GM23248 (cell line): ENCODE data around the gene DNAI7. TPM values are rescaled to one million over a fixed set of nuclear protein-coding genes. Genes with fewer than 3 reads are reported as not detected.
A peak's percentile ranks its signal among the peaks of the same experiment; 100 is the strongest.

Experiments
- DNase-seq: peaks from one replicate; pipeline ENCODE4 v3.0.0-alpha.2; 2015
- H2AFZ ChIP-seq: fragments of 200-600 bp; sonication (generic); 2 replicates; pipeline ENCODE4 v1.6.1; 2016; ENCODE audit warnings: antibody characterized with exemption
- H3F3A ChIP-seq: fragments of 200-600 bp; sonication (generic); 2 replicates; pipeline ENCODE4 v1.6.1; 2016; ENCODE audit warnings: mild to moderate bottlenecking, antibody characterized with exemption, mixed run types; ENCODE audit not compliant: insufficient read depth
- H3K27ac ChIP-seq: fragments of 200-600 bp; sonication (generic); 2 replicates; pipeline ENCODE4 v1.5.1; 2016; ENCODE audit warnings: mild to moderate bottlenecking
- H3K27me3 ChIP-seq: fragments of 200-600 bp; sonication (generic); replicated peaks from 2 replicates; pipeline ENCODE4 v1.6.1; 2016; ENCODE audit warnings: mild to moderate bottlenecking; ENCODE audit not compliant: insufficient read depth
- H3K36me3 ChIP-seq: fragments of 200-600 bp; sonication (generic); 2 replicates; pipeline ENCODE4 v1.6.1; 2016; ENCODE audit warnings: low read depth, mild to moderate bottlenecking
- H3K4me1 ChIP-seq: fragments of 200-600 bp; sonication (generic); 2 replicates; pipeline ENCODE4 v1.6.1; 2016; ENCODE audit warnings: mild to moderate bottlenecking; ENCODE audit not compliant: insufficient read depth
- H3K4me2 ChIP-seq: fragments of 200-600 bp; sonication (generic); one replicate; pipeline ENCODE4 v1.6.1; 2016; ENCODE audit warnings: mild to moderate bottlenecking; ENCODE audit not compliant: unreplicated experiment
- H3K4me3 ChIP-seq: fragments of 200-600 bp; sonication (generic); 2 replicates; pipeline ENCODE4 v1.5.1; 2016; ENCODE audit warnings: mild to moderate bottlenecking
- H3K79me2 ChIP-seq: fragments of 200-600 bp; sonication (generic); 2 replicates; pipeline ENCODE4 v1.6.1; 2016; ENCODE audit warnings: mild to moderate bottlenecking; ENCODE audit not compliant: insufficient read depth
- H3K9ac ChIP-seq: fragments of 200-600 bp; sonication (generic); 2 replicates; pipeline ENCODE4 v1.6.1; 2016; ENCODE audit warnings: mild to moderate bottlenecking
- H3K9me2 ChIP-seq: fragments of 200-600 bp; sonication (generic); 2 replicates; pipeline ENCODE4 v1.6.1; 2016; ENCODE audit warnings: mixed run types, mild to moderate bottlenecking, moderate library complexity; ENCODE audit not compliant: insufficient read depth
- H3K9me3 ChIP-seq: fragments of 200-600 bp; sonication (generic); one replicate; pipeline ENCODE4 v1.6.1; 2017; ENCODE audit warnings: low read depth
- H4K20me1 ChIP-seq: fragments of 200-600 bp; sonication (generic); 2 replicates; pipeline ENCODE4 v1.6.0; 2016; ENCODE audit not compliant: insufficient read depth
- EZH2 ChIP-seq: fragments of 200-600 bp; sonication (generic); IDR thresholded peaks from 2 replicates; pipeline ENCODE4 v1.6.1; 2018; ENCODE audit warnings: antibody characterized with exemption, mild to moderate bottlenecking; ENCODE audit not compliant: insufficient read depth, poor library complexity, severe bottlenecking
- EZH2phosphoT487 ChIP-seq: fragments of 200-600 bp; sonication (generic); IDR thresholded peaks from 2 replicates; pipeline ENCODE4 v1.6.1; 2018; ENCODE audit warnings: antibody characterized with exemption, moderate library complexity, mild to moderate bottlenecking, low read depth; ENCODE audit not compliant: insufficient read depth
- WGBS, 2 experiments: methylation state at CpG; one replicate each; pipeline ENCODE4 v1.1.6; 2015 to 2017; ENCODE audit warnings: low lambda C conversion rate in 2 of 2, low coverage in 1 of 2; ENCODE audit errors: missing lambda C conversion rate in 2 of 2; 5-methylcytosine and 5-hydroxymethylcytosine counted together
- in situ Hi-C: fragments of 300-500 bp; cut with MboI; formaldehyde crosslinking; loops from 2 replicates; pipeline ENCODE4 v1.15.0; 2020
- polyA plus RNA-seq: library from polyadenylated mRNA; unstranded; fragments of >200 nt; fragmentation: Nextera tagmentation; extraction: Ambion mirVana; gene quantifications from 2 replicates; pipeline ENCODE4 v1.2.1, GENCODE V29; 2016
- total RNA-seq: library from RNA; depleted of rRNA; stranded (reverse); fragments of >200 nt; shearing (Covaris generic); gene quantifications from 2 replicates; pipeline ENCODE4 v1.2.3, GENCODE V29; 2014; rRNA removed

The DNAI7 gene, protein sequence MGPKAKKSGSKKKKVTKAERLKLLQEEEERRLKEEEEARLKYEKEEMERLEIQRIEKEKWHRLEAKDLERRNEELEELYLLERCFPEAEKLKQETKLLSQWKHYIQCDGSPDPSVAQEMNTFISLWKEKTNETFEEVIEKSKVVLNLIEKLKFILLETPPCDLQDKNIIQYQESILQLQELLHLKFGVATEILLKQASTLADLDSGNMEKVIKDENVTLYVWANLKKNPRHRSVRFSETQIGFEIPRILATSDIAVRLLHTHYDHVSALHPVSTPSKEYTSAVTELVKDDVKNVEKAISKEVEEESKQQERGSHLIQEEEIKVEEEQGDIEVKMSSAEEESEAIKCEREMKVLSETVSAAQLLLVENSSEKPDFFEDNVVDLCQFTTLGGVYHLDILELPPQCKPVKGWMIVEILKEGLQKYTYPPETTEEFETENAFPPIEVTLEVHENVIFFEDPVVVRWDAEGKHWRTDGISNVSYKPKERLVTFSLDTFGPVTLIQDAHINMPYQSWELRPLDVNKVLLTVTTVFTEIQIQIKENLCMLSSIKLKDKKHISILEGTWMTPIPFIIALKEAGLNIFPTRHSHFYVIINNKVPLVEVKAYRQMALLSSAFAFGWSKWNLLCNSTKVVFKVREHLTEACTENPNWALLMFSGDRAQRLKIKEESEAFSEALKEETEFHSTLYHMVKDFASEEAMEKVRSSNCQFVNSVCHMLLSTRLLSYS
- total RNA-seq (not detected in 2 replicates), polyA plus RNA-seq (0.25 TPM in 1 of 2 replicates, not detected in the other)

DNA sequence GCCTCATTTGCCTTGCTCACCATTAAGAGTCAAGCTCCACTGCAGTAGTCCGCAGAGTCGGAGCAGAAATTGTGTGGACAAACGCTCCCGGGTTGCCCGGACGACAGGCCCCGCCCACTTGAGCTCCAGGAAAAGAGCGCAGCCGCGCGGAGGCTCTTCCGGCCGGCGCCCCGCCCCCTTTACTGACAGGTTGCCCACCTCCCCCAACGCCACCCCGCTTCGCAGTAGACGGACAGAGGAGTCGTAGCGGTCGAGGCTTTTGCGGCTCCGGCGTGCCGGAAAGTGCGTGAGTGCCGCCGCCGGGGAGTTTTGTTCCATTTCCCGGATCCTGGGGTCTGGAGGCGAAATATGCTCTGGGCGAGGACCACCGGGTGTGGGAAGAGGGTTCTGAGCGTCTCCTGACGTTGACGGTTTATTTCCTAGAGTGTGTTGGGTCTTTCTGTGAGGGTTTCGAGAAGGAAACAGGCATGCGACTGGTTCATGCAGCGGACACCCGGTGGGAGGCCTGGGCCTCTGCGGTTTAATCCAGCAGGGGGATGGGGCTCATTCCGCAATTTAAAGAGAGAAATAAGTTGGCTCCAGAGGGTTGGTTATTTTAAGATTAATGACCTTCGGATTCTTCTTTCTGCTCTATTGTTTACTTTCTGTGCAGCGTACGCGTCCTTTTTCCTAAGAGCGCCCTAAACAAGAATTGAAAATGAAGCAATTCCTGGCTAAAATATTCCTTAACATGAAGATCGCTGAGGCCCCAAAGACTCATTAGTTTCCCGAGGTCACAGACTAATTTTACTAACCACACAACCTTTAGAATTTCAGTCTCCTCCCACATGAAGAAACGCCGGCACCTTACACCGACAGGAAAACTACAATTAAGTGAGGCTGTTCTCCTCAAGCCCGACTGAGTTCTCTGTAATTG lies at the start of gene DNAI7, which contains the start of gene ETFRF1:
TSS of gene DNAI7 (minus strand) at position 105 of the 916 bp plus-strand sequence. CDS start at position 23, 82 bp downstream.
TSS of gene ETFRF1 (plus strand) at position 182 of the 916 bp plus-strand sequence. CDS start 8,720 bp downstream, outside the sequence.
- Histone ChIP-seq H3K27ac (peak within 1 kb of the TSS; percentile 85), H3K9me3 (no peaks in the 10 kb centered on the region), H3K79me2 (peaks cover 17% of the 10 kb centered on the region), H3K4me3 (peak within 1 kb of the TSS; percentile 86), H3K9me2 (no peaks in the 10 kb centered on the region), H3K9ac (peak within 1 kb of the TSS; percentile 88), H4K20me1 (no peaks in the 10 kb centered on the region), H3K4me2 (peak within 1 kb of the TSS; percentile 91), H3K27me3 (no peaks in the 10 kb centered on the region), H2AFZ (peak within 1 kb of the TSS; percentile 96), H3K36me3 (no peaks in the 10 kb centered on the region), H3F3A (peaks cover 12% of the 10 kb centered on the region; the same call in 1 of the 2 replicates), H3K4me1 (peaks cover 5% of the 10 kb centered on the region; the same call in 1 of the 2 replicates)
- in situ Hi-C loops = no loop called here
- DNase-seq = peak; percentile 100
- TF ChIP-seq EZH2 = no peak
- TF ChIP-seq EZH2phosphoT487 = no peak
- 1 to 2% methylated on average over 54 of the region's 54 CpGs for WGBS, 2 experiments

DNA sequence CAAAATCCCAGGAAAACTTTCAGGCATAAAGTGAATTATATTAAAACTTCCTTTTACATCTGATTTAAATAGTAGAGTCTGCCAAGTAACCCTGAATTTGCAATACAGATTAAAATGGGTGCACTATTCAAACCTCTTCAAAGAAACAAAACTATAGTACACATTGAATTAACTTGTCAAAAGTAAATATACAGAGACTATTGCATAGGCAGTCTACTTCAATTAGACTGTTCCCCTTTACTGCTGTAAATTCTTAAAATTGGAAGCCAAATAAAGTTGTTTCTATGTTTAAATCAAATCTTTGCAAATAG lies 48.7 kb upstream of the DNAI7 start:
- Histone ChIP-seq H4K20me1 (no peaks in the 10 kb centered on the region), H3K9ac (no peak overlapping the region), H3K4me2 (no peak overlapping the region), H3K27ac (no peak overlapping the region), H3K9me2 (no peaks in the 10 kb centered on the region), H3K4me1 (peaks cover 23% of the 10 kb centered on the region), H3K27me3 (no peaks in the 10 kb centered on the region), H3K79me2 (peaks cover 96% of the 10 kb centered on the region), H3K4me3 (no peak overlapping the region), H2AFZ (no peak overlapping the region), H3F3A (no peaks in the 10 kb centered on the region), H3K36me3 (peaks cover 10% of the 10 kb centered on the region; the same call in 1 of the 2 replicates), H3K9me3 (no peaks in the 10 kb centered on the region)
- in situ Hi-C loops = no loop called here
- TF ChIP-seq EZH2 = no peak
- TF ChIP-seq EZH2phosphoT487 = no peak
- DNase-seq = no peak

DNA sequence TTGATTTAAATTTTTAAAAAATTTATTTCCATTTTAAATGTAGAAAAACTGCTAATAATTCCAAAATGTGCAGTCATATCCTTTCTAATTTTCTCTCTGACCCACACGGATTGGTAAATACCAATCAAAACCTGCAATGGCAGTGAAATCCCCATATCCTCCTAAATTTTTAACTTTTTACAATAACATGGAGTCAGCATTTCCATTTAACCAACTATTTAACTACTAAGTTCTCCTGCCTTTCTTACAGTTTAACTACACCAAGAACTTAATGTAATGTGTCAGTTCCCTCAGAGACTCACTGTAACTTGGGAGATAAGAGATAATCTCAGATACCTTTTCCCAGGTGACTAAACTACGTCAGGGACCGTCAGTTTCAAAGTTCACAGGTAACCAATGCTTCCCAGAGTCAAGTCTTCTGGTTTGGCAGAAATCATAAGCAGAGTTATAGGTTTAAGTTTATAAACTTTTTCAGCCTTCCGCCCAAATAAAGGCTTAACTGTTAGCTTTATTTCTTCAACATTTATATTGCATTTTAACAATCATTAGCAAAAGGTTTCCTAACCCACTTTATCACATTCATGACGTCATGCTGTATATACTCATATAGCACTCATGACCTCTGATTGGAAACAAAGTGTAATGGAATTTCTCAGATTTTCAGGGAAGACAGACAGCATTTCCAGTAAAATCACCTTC lies 48.2 kb upstream of the DNAI7 start:
- peak; percentile 58 for DNase-seq
- no peak overlapping the region for H3K27ac ChIP-seq

More for the DNA sequence above, 48.2 kb upstream of the DNAI7 start:
- no peaks in the 10 kb centered on the region for H3K9me2 ChIP-seq
- H2AFZ ChIP-seq = no peak overlapping the region
- peaks cover 13% of the 10 kb centered on the region; the same call in 1 of the 2 replicates for H3K36me3 ChIP-seq
- 72 to 74% methylated on average over 5 of the region's 5 CpGs for whole genome bisulfite sequencing, 2 experiments
- H3K4me1 ChIP-seq = peaks cover 23% of the 10 kb centered on the region
- no peaks in the 10 kb centered on the region for H3K9me3 ChIP-seq
- H3F3A ChIP-seq = no peaks in the 10 kb centered on the region
- no peaks in the 10 kb centered on the region for H4K20me1 ChIP-seq
- in situ Hi-C loops = no loop called here
- TF ChIP-seq EZH2phosphoT487 = no peak
- TF ChIP-seq EZH2 = no peak
- no peaks in the 10 kb centered on the region for H3K27me3 ChIP-seq
- no peak overlapping the region for H3K4me2 ChIP-seq
- H3K4me3 ChIP-seq = no peak overlapping the region
- peaks cover 96% of the 10 kb centered on the region for H3K79me2 ChIP-seq
- H3K9ac ChIP-seq = no peak overlapping the region
